Cardiac atrium fibroblast (primary cell): Measurements from ENCODE around the gene C7orf57. TPM values are rescaled to one million over a fixed set of nuclear protein-coding genes. Genes with fewer than 3 reads are reported as not detected.

Experiments
- total RNA-seq: library from RNA; depleted of rRNA; stranded (reverse); fragments of >200 nt; gene quantifications from 2 replicates; pipeline ENCODE4 v1.2.3, GENCODE V29; 2015

The C7orf57 gene
- total RNA-seq: not detected in 2 replicates

DNA sequence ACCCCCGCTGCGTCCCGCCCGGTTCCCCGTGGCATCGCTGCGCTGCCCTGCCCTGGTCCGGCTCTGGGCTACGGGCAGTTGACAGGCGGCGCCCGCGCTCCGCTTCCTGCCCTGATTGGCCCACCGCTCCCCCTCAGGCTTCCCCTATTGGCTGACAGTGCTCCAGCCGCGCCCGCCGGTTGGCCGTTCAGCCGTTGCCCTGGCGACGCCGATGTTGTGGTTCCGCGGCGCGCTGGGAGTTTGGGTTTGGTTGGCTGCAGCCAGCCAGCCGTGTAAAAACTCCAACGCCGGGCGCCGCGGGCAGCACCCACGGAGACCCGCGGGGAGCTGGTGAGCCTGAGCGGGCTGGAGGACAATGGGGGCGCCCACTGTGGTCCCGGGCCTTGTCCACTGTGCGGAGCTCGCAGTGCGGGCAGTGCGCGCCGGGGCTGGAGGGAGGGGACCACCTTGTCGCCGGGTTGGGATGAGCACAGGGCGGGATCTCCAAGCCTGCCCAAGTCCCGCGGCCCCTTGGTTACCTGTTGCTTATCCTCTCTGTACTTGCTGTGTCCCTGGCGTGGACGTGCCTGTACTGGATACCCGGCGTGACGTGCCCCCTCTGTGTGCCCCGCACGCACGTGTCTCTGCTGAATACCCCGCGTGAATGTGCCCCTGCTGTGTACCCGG is at the start of gene C7orf57:
Gene C7orf57, plus strand, starts transcription at position 243 of the 666 bp plus-strand sequence. CDS start 766 bp downstream, outside the sequence.

DNA sequence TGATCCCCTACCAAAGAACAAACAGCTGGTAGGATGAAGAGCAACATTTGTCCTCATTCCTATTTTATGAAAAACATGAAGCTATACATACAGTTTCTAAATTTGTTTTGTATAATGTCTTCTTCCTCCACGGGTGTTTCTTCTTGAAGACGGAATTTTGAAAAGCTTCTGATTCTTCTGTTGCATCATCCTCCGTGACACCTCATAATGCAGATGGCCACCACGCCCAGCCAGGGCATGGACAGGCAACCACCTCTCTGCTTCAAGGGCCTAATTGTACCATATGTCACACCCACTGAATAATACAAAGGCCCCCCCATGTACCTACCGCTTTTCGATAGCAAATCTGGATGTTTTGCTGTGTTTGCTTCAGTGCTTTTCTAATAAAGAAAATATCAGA is 6.4 kb upstream of the C7orf57 start, which contains the start of gene SUN3:
Gene SUN3, minus strand, starts transcription at position 170 of the 400 bp plus-strand sequence. Its CDS starts 169 bp downstream, at position 1.

DNA sequence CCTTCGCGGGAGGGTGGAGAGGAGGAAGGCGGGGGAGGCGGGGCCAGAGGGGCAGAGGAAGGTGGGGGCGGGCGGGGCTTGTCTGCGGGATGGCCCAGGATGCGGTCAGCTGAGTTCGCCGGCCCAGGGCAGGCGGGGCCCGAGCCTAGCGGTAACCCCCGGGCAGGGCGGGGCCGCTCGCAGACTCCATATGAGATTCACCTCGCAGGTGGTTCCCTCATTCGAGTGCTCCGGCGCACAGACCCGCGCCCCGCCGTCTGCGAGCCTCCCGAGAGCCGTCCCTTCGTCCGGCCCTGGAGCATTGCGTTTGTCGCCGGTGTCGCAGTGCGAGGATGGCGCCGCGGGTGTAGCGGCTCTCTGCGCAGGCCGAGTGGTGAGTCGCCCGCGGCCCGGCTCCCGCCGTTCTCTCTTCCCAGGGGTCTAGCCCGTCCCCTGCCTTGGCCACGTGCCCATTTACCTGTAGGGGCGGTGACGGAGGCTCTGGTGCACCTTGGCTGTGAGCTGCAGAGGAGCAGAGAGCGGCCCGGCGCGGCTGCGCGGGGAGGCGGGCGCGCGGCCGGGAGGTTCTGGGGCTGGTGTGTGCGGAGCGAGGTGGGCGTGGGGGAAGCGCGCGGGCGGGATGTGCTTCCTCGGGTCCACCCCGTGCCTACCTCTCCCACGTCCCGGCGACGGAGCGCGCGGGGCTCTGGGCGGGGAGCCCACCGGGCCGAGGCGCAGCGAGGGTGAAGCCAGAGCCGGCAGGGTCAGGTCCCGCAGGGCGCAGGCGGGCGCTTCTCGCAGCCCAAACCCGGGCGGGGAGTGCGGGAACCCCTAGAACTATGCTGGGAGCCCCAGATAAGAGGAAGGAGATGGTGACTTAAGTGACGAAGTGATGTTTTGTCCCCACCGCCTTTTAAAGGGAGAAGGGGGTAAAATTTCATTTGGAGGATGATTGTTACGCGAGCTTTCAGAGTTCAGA is 54.0 kb downstream of the C7orf57 start, which contains the start of gene UPP1:
Gene UPP1, plus strand, starts transcription at position 220 of the 958 bp plus-strand sequence. CDS start 5,519 bp downstream, outside the sequence.

Other genes with a start within 250 kb of the C7orf57 start
- gene PKD1L1, start 87.1 kb upstream of the C7orf57 start, total RNA-seq: 0.16 TPM in 1 of 2 replicates, not detected in the other
- gene HUS1, start 55.9 kb upstream of the C7orf57 start, total RNA-seq: 12.1 and 13.1 TPM in 2 replicates
- gene SUN3, start 6.4 kb upstream of the C7orf57 start, total RNA-seq: not detected in 2 replicates
- 11.6 and 33.7 TPM in 2 replicates for gene UPP1, start 53.7 kb downstream of the C7orf57 start, total RNA-seq
- gene ABCA13, start 135.9 kb downstream of the C7orf57 start, total RNA-seq: not detected in 2 replicates